Lower leg skin (tissue), 4 donors: ENCODE data around the gene MSMB. TPM values are rescaled to one million over a fixed set of nuclear protein-coding genes. Genes with fewer than 3 reads are reported as not detected.
A peak's percentile ranks its signal among the peaks of the same experiment; 100 is the strongest.

Source experiments
- DNase-seq, 2 donors: peaks; one replicate each; pipeline ENCODE4 v3.0.0-alpha.2; 2019; ENCODE audit warnings: low spot score in 2 of 2
- H3K4me3 ChIP-seq: fragments of 200-600 bp; sonication (generic); 2 replicates; pipeline ENCODE4 v1.5.1; 2017; ENCODE audit warnings: mild to moderate bottlenecking, low read depth; ENCODE audit not compliant: poor library complexity, severe bottlenecking
- POLR2A ChIP-seq, 2 donors: fragments of 450-650 bp; IDR thresholded peaks; one replicate each; pipeline ENCODE4 v1.6.1; 2016 to 2017; ENCODE audit warnings: antibody characterized with exemption in 2 of 2, mild to moderate bottlenecking in 1 of 2, moderate library complexity in 1 of 2
- WGBS, 2 donors: methylation state at CpG; one replicate each; pipeline ENCODE4 v1.1.5; 2018; 5-methylcytosine and 5-hydroxymethylcytosine counted together
- intact Hi-C: fragments of 100-400 bp; cut with DNase I; formaldehyde crosslinking; loops from one replicate; pipeline ENCODE4 v1.15.0; 2023; ENCODE audit warnings: low total_unique reads
- total RNA-seq, 4 donors: library from RNA; depleted of rRNA; stranded (reverse); fragments of >200 nt; gene quantifications; one replicate each; pipeline ENCODE4 v1.1.0, GENCODE V29; 2016
- TF ChIP-seq, protein P1 (sequence below), 3 donors: fragments of 450-650 bp; IDR thresholded peaks; one replicate each; pipeline ENCODE4 v1.5.1; 2016; ENCODE audit warnings: antibody characterized with exemption in 3 of 3, mild to moderate bottlenecking in 3 of 3, moderate library complexity in 2 of 3

The MSMB gene
- total RNA-seq, 4 donors from 2014 or later = 5.5 to 46.7 (median 10.5) TPM

DNA sequence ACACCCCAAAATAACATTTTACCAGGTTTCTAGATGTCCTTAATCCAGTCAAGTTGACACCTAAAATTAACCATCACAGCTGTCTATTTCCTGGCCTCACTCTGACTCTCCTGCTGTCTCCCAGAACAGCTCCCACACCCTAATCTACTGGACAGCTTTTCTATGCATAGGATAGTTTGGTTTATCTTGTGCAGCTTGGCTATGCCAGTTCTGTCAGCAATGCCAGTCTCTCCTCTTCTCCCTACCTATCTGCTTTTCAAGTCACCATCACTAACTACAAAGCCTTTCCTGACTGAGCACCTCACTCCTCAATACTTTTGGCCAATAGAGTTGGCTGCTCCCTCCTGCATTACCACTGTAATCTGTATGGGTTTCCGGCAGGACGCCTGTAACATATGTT lies 20.7 kb downstream of the MSMB start:
- WGBS, 2 donors = 42 to 46% methylated on average over 2 of the region's 2 CpGs
- DNase-seq = no peak
- TF ChIP-seq, protein P1, sequence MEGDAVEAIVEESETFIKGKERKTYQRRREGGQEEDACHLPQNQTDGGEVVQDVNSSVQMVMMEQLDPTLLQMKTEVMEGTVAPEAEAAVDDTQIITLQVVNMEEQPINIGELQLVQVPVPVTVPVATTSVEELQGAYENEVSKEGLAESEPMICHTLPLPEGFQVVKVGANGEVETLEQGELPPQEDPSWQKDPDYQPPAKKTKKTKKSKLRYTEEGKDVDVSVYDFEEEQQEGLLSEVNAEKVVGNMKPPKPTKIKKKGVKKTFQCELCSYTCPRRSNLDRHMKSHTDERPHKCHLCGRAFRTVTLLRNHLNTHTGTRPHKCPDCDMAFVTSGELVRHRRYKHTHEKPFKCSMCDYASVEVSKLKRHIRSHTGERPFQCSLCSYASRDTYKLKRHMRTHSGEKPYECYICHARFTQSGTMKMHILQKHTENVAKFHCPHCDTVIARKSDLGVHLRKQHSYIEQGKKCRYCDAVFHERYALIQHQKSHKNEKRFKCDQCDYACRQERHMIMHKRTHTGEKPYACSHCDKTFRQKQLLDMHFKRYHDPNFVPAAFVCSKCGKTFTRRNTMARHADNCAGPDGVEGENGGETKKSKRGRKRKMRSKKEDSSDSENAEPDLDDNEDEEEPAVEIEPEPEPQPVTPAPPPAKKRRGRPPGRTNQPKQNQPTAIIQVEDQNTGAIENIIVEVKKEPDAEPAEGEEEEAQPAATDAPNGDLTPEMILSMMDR (IDR thresholded peaks at IDR 0.05) = no peak
- no peak for TF ChIP-seq POLR2A (IDR thresholded peaks at IDR 0.05)
- no peak overlapping the region for H3K4me3 ChIP-seq
- intact Hi-C loops = loop anchor here (5.0 kb wide), 1 partner anchor 528 kb away; no protein-coding TSS in a partner anchor

DNA sequence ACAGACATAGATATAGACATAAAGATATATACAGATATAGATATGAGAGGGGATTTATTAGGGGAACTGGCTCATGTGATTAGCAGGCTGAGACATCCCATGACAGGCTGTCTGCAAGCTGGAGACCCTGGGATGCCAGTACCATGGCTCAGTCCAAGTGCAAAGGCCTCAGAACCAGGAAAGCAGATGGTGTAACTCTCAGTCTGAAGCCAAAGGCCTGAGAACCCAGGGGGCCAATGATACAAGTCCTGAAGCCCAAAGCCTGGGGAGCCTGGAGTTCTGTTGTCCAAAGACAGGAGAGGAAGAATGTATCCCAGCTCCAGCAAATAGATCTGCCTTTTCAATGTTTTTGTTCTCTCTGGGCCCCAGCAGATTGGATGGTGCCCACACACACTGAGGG lies 21.1 kb downstream of the MSMB start:
- no peak for TF ChIP-seq POLR2A (IDR thresholded peaks at IDR 0.05)
- TF ChIP-seq, protein P1 (IDR thresholded peaks at IDR 0.05) = no peak
- no peak overlapping the region for H3K4me3 ChIP-seq
- DNase-seq = no peak
- intact Hi-C loops = loop anchor here (5.0 kb wide), 1 partner anchor 528 kb away; no protein-coding TSS in a partner anchor

DNA sequence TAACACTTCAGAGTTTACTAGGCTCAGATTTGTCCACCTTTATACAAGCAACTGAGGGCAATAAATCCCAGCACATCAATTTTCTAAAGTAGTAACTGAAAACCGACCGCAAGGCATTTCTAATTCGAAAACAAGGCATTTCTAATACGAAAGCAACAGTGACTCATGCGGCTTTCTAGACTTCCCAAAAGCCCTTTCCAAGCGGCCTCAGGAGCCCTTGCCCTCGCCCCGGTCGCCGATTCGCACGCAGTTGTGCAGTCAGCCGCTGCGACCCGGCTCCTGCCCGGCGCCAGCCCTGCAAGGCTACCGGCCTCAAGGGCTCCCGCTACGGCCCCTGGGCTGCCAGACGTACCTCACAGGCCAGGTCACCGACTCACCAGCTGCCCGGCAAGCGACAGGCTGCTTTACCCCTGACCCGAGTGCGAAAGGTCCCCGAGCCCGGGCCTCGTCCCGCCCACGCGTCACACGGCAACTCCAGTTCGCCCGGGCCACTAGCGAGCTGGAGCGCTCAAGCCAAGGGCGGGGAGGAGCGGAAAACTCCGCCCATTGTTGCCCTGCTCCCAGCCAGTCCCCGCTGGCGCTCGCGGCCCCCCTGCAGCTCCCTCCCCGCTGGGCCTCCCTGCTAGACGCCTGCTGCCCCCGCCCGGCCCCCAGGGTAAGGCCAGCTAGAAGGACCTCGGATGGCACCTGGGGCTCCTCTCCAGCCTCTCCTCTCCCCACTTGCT lies 22.9 kb downstream of the MSMB start:
- no peak for TF ChIP-seq POLR2A (IDR thresholded peaks at IDR 0.05)
- TF ChIP-seq, protein P1 (IDR thresholded peaks at IDR 0.05) = no peak
- peak overlapping the region; percentile 38 for H3K4me3 ChIP-seq
- peak; percentile 86 to 98 for DNase-seq
- 4 to 6% methylated on average over 19 to 49 of the region's 49 CpGs for WGBS, 2 donors
- intact Hi-C loops = no loop called here

DNA sequence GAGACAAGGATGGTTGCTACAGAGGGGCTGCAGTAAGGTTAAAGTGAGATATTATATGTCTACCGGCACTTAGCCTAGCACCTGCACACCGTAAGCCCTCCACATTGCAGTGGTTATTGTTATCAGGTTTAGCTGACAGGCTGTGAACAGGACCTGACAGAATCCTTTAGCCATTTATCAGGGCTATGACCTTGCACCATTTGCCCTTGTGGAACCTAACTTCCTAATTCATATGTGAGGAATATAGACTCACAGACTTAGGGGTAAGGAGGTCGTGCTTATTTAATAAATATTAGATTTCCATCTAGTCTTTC lies 25.8 kb downstream of the MSMB start:
- 91 to 94% methylated on average over 3 of the region's 3 CpGs for WGBS, 2 donors
- intact Hi-C loops = no loop called here
- no peak for DNase-seq
- H3K4me3 ChIP-seq = no peak overlapping the region
- TF ChIP-seq, protein P1 (IDR thresholded peaks at IDR 0.05) = no peak
- no peak for TF ChIP-seq POLR2A (IDR thresholded peaks at IDR 0.05)

DNA sequence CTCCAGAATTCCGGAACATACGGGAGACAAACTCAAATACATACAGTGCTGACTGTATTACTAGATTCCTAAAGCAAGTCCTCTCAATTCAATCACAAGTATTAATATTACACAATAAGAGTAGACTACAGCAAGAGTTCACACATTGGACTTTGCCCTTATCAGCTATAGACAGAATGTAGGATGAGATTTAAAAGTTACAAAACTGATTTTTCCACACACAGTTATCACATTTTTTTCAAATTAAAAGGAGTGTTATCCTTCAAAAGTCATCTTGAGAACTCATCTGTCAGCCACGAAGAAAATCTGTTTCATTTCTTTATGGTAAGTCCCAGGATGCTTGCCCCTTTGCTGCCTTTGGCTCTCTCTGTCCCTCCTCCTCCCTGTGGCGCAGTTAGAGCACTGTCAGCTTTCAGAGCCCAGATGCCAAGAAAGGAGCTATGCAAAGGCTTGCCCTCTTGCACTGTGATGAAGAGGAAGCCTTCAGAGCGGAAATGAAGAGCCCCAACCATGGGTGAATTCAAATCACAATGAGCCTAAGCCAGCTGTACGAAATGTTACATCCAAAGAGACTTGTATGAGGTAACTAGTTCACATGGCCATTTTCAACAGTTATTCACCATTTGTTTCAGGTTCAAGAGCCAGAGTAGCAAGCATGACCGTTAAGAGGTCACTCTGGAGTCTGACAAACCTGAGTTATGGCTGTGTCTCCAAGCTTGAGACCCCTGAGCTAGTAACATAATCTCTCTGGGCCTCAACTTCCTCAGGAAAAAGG lies 26.3 kb downstream of the MSMB start:
- H3K4me3 ChIP-seq = no peak overlapping the region
- 48 to 58% methylated on average over 7 of the region's 7 CpGs for WGBS, 2 donors
- TF ChIP-seq POLR2A (IDR thresholded peaks at IDR 0.05) = no peak
- TF ChIP-seq, protein P1 (IDR thresholded peaks at IDR 0.05) = no peak
- intact Hi-C loops = no loop called here
- no peak for DNase-seq
